Endothelial cell of umbilical vein (primary cell): ENCODE results near the gene CDH1. TPM values are rescaled to one million over a fixed set of nuclear protein-coding genes. Genes with fewer than 3 reads are reported as not detected.

Source experiments
- BruUV-seq: library from RNA; stranded (reverse); fragments of 400-500 nt; replicated peaks from 2 replicates; lab custom pipeline; 2021; lab: Mats Ljungman, UMichigan
- CTCF ChIA-PET: fragments of 300-600, 350-600 bp; sonication (Branson Sonifier 250); formaldehyde crosslinking; loops from one replicate; lab custom pipeline; 2021; ENCODE audit warnings: antibody characterized with exemption, inconsistent platforms; lab: Charles Lee
- POLR2A ChIA-PET: fragments of 300-600, 350-600 bp; sonication (Branson Sonifier 250); formaldehyde crosslinking; loops from one replicate; lab custom pipeline; 2021; ENCODE audit warnings: antibody characterized with exemption, inconsistent platforms; lab: Charles Lee
- DNase-seq: peaks from one replicate; pipeline ENCODE4 v3.0.0-alpha.2; 2011; ENCODE audit warnings: low read depth, low spot score
- FAIRE-seq: peaks from 2 replicates; lab custom pipeline; 2011; peaks lifted over from hg19 to GRCh38; lab: Jason Lieb, UNC
- H2AFZ ChIP-seq: 2 replicates; pipeline ENCODE4 v1.6.0; 2012; ENCODE audit warnings: low read depth, low read length, control low read depth, inconsistent platforms
- H3K27ac ChIP-seq: 2 replicates; pipeline ENCODE4 v1.5.1; 2011; ENCODE audit warnings: low read depth, mild to moderate bottlenecking, control low read depth, low read length, moderate library complexity; ENCODE audit not compliant: insufficient read depth
- H3K27me3 ChIP-seq, 2 experiments: 2 replicates each; pipeline versions ENCODE4 v1.6.0 to v1.6.1; 2011; ENCODE audit warnings: low read length in 2 of 2, mixed read lengths in 1 of 2; ENCODE audit not compliant: control insufficient read depth in 2 of 2, insufficient read depth in 2 of 2
- H3K36me3 ChIP-seq, 2 experiments: 2 replicates in 1 of 2; 3 replicates in 1 of 2; pipeline ENCODE4 v1.5.1; 2011; ENCODE audit warnings: low read length in 2 of 2, mild to moderate bottlenecking in 1 of 2, moderate library complexity in 1 of 2; ENCODE audit not compliant: control insufficient read depth in 2 of 2, insufficient read depth in 2 of 2; ENCODE audit errors: extremely low read depth in 1 of 2
- H3K4me1 ChIP-seq: 3 replicates; pipeline ENCODE4 v1.5.1; 2011; ENCODE audit warnings: mild to moderate bottlenecking, low read length; ENCODE audit not compliant: control insufficient read depth, insufficient read depth; ENCODE audit errors: extremely low read depth
- H3K4me2 ChIP-seq: 2 replicates; pipeline ENCODE4 v1.6.1; 2011; ENCODE audit warnings: low read length, control low read depth, mixed read lengths; ENCODE audit not compliant: insufficient read depth
- H3K4me3 ChIP-seq, 3 experiments: fragments of 200-600 bp in 1 of 3; sonication (generic), shearing (Covaris generic) in 1 of 3; replicated peaks in 1 of 3; 2 replicates each; pipeline ENCODE4 v1.5.1; 2011 to 2016; ENCODE audit warnings: control low read depth in 3 of 3, low read length in 3 of 3, mild to moderate bottlenecking in 2 of 3, inconsistent platforms in 1 of 3, low read depth in 1 of 3, moderate library complexity in 1 of 3; ENCODE audit not compliant: insufficient read depth in 1 of 3
- H3K79me2 ChIP-seq: 2 replicates; pipeline ENCODE4 v1.6.0; 2012; ENCODE audit warnings: low read length, inconsistent platforms; ENCODE audit not compliant: control insufficient read depth, insufficient read depth
- H3K9ac ChIP-seq: replicated peaks from 2 replicates; pipeline ENCODE3; 2011; ENCODE audit warnings: low read length, control low read depth; ENCODE audit not compliant: insufficient read depth; ENCODE audit errors: extremely low read depth
- H3K9me1 ChIP-seq: replicated peaks from 3 replicates; pipeline ENCODE4 v1.6.0; 2011; ENCODE audit warnings: mild to moderate bottlenecking, low read length; ENCODE audit not compliant: control insufficient read depth, insufficient read depth; ENCODE audit errors: extremely low read depth
- H3K9me3 ChIP-seq: replicated peaks from 2 replicates; pipeline ENCODE4 v1.5.1; 2012; ENCODE audit warnings: low read length, inconsistent platforms; ENCODE audit not compliant: control insufficient read depth, insufficient read depth
- H4K20me1 ChIP-seq: replicated peaks from 2 replicates; pipeline ENCODE3; 2011; ENCODE audit warnings: mild to moderate bottlenecking, low read length; ENCODE audit not compliant: control insufficient read depth, insufficient read depth; ENCODE audit errors: extremely low read depth
- CTCF ChIP-seq, 2 donors: IDR thresholded peaks; 1 replicate in 1 of 2; 2 replicates in 1 of 2; pipeline ENCODE4 v1.5.1; 2011; ENCODE audit warnings: low read length in 2 of 2, mild to moderate bottlenecking in 2 of 2, moderate library complexity in 2 of 2, control low read depth in 1 of 2, inconsistent platforms in 1 of 2, low read depth in 1 of 2; ENCODE audit not compliant: insufficient read depth in 1 of 2; ENCODE audit errors: extremely low read depth in 1 of 2
- EZH2 ChIP-seq: IDR thresholded peaks from 2 replicates; pipeline ENCODE4 v1.6.1; 2012; ENCODE audit warnings: borderline replicate concordance, low read depth, mild to moderate bottlenecking, moderate library complexity, low read length, inconsistent platforms; ENCODE audit not compliant: severe bottlenecking
- FOS ChIP-seq: IDR thresholded peaks from 2 replicates; pipeline ENCODE4 v1.6.1; 2011; ENCODE audit warnings: mild to moderate bottlenecking, low read length, moderate library complexity, borderline replicate concordance; ENCODE audit not compliant: insufficient read depth
- GATA2 ChIP-seq: IDR thresholded peaks from 2 replicates; pipeline ENCODE4 v1.7.0; 2011; ENCODE audit warnings: low read depth, mild to moderate bottlenecking, moderate library complexity, mixed read lengths, low read length; ENCODE audit not compliant: insufficient read length, insufficient read depth
- JUN ChIP-seq: IDR thresholded peaks from 2 replicates; pipeline ENCODE4 v1.6.1; 2011; ENCODE audit warnings: borderline replicate concordance, low read depth; ENCODE audit not compliant: insufficient read length, insufficient read depth
- MAX ChIP-seq: IDR thresholded peaks from 2 replicates; pipeline ENCODE4 v1.6.1; 2011; ENCODE audit not compliant: insufficient read depth, insufficient read length
- MYC ChIP-seq: IDR thresholded peaks from one replicate; pipeline ENCODE4 v1.6.1; 2011; ENCODE audit warnings: mild to moderate bottlenecking, low read depth, low read length
- POLR2A ChIP-seq: IDR thresholded peaks from 2 replicates; pipeline ENCODE4 v1.6.1; 2012; ENCODE audit warnings: low read depth, mild to moderate bottlenecking, control low read depth, low read length
- POLR2AphosphoS5 ChIP-seq: IDR thresholded peaks from 2 replicates; pipeline ENCODE4 v1.6.1; 2012; ENCODE audit warnings: low read depth, mild to moderate bottlenecking, control low read depth, low read length, moderate library complexity; ENCODE audit not compliant: insufficient read depth
- dilution Hi-C: fragments of 300-500 bp; cut with MboI; formaldehyde crosslinking; loops from one replicate; pipeline ENCODE4 v1.15.0; 2019; ENCODE audit warnings: low sequenced_read_pairs; ENCODE audit not compliant: extremely low pct_ligation_motif_present
- intact Hi-C: fragments of 100-400 bp; cut with micrococcal nuclease; formaldehyde crosslinking; loops from one replicate; pipeline ENCODE4 v1.10.0; 2022
- polyA plus RNA-seq, 4 experiments: library from polyadenylated mRNA; depleted of rRNA in 3 of 4; stranded (reverse) in 3 of 4; unstranded in 1 of 4; fragments of >200 nt; gene quantifications; 2 replicates each; pipeline versions ENCODE4 v1.2.1 to v1.2.3, GENCODE V29; 2011 to 2012; ENCODE audit warnings: missing spikeins in 1 of 4
- total RNA-seq: library from RNA; stranded (reverse); gene quantifications from 2 replicates; pipeline ENCODE4 v1.2.3, GENCODE V29; 2021

CDH1 gene
- total and polyA plus RNA-seq, 2 donors (not counting 3 experiments of a cell fraction or from before 2014, with no cell fraction given) = 0.28 to 0.69 TPM

GRCh38 chr16:68806422-68806821 lies 69.3 kb downstream of the CDH1 start:
- dilution Hi-C loops = no loop called here
- CTCF ChIA-PET = interaction anchor here (1.0 kb wide), 1 partner anchor 216 kb away, joined by 6 read pairs; no protein-coding TSS in a partner anchor
- BruUV-seq = no TSS peak

More at GRCh38 chr16:68806422-68806821, 69.3 kb downstream of the CDH1 start:
- Histone ChIP-seq H3K9me1 (no peaks in the 10 kb centered on the region), H3K36me3 (no peaks in the 10 kb centered on the region), H3K79me2 (no peaks in the 10 kb centered on the region), H3K4me1 (no peaks in the 10 kb centered on the region), H4K20me1 (no peaks in the 10 kb centered on the region), H2AFZ (no peak overlapping the region), H3K9ac (no peak overlapping the region), H3K27ac (no peak overlapping the region), H3K4me2 (no peak overlapping the region), H3K9me3 (no peaks in the 10 kb centered on the region), H3K4me3 (no peak overlapping the region), H3K27me3 (no peaks in the 10 kb centered on the region)
- intact Hi-C loops = no loop called here
- TF ChIP-seq MAX = no peak
- TF ChIP-seq EZH2 = no peak
- TF ChIP-seq MYC = no peak
- no peak for TF ChIP-seq JUN
- no peak for TF ChIP-seq GATA2
- no peak for TF ChIP-seq FOS
- no peak for TF ChIP-seq POLR2AphosphoS5
- TF ChIP-seq CTCF (IDR thresholded peaks at IDR 0.05; ENCODE audit: extremely low read depth in 1 of 2, insufficient read depth in 1 of 2, low read depth in 1 of 2, low read length in 2 of 2) = no peak
- no peak for TF ChIP-seq POLR2A
- DNase-seq (no peak), FAIRE-seq (no peak)
- POLR2A ChIA-PET = no interaction called here
